Endodermal cell (in vitro differentiated cells): ENCODE results near the gene ANKRD17. TPM values are rescaled to one million over a fixed set of nuclear protein-coding genes. Genes with fewer than 3 reads are reported as not detected.

Source experiments
- DNase-seq: peaks from one replicate; pipeline ENCODE4 v3.0.0-alpha.2; 2017
- H3K27ac ChIP-seq: 2 replicates; pipeline ENCODE4 v1.5.1; 2013; ENCODE audit warnings: mild to moderate bottlenecking, low read depth, low read length, moderate library complexity
- H3K27me3 ChIP-seq: 2 replicates; pipeline ENCODE4 v1.6.1; 2013; ENCODE audit warnings: mild to moderate bottlenecking, low read length, moderate library complexity; ENCODE audit not compliant: insufficient read depth, control insufficient read depth, poor library complexity, severe bottlenecking
- H3K36me3 ChIP-seq: 2 replicates; pipeline ENCODE4 v1.7.0; 2013; ENCODE audit warnings: mild to moderate bottlenecking, low read length, moderate library complexity; ENCODE audit not compliant: control insufficient read depth, insufficient read depth
- H3K4me1 ChIP-seq: one replicate; pipeline ENCODE4 v1.7.0; 2013; ENCODE audit warnings: low read length; ENCODE audit not compliant: control insufficient read depth, insufficient read depth
- H3K4me3 ChIP-seq: 2 replicates; pipeline ENCODE4 v1.5.1; 2013; ENCODE audit warnings: mild to moderate bottlenecking, low read length, moderate library complexity
- H3K9ac ChIP-seq: 2 replicates; pipeline ENCODE4 v1.6.1; 2013; ENCODE audit warnings: mild to moderate bottlenecking, low read length, moderate library complexity; ENCODE audit not compliant: poor library complexity, severe bottlenecking; ENCODE audit errors: extremely low read depth
- H3K9me3 ChIP-seq: 2 replicates; pipeline ENCODE4 v1.6.1; 2013; ENCODE audit warnings: mild to moderate bottlenecking, low read length, moderate library complexity; ENCODE audit not compliant: control insufficient read depth
- H3K27ac Mint-ChIP-seq: 2 replicates; pipeline ENCODE4 v1.8.0; 2020; ENCODE audit warnings: mixed read lengths
- H3K27me3 Mint-ChIP-seq: 2 replicates; pipeline ENCODE4 v1.8.0; 2021; ENCODE audit warnings: mild to moderate bottlenecking, mixed read lengths; ENCODE audit not compliant: insufficient read depth
- H3K36me3 Mint-ChIP-seq: 2 replicates; pipeline ENCODE4 v1.8.0; 2020; ENCODE audit warnings: low read depth, mixed read lengths
- H3K4me1 Mint-ChIP-seq: 2 replicates; pipeline ENCODE4 v1.8.0; 2020; ENCODE audit warnings: mixed read lengths
- H3K4me3 Mint-ChIP-seq: 2 replicates; pipeline ENCODE4 v1.8.0; 2020; ENCODE audit warnings: mild to moderate bottlenecking, moderate library complexity, mixed read lengths
- H3K9me3 Mint-ChIP-seq: 2 replicates; pipeline ENCODE4 v1.8.0; 2020; ENCODE audit warnings: mild to moderate bottlenecking, mixed read lengths
- WGBS, 2 experiments: methylation state at CpG; one replicate each; pipeline versions ENCODE4 v1.1.5 to v1.1.7; 2013; ENCODE audit warnings: missing lambda C conversion rate in 2 of 2, mixed read lengths in 1 of 2; ENCODE audit not compliant: insufficient coverage in 1 of 2, insufficient read length in 1 of 2; 5-methylcytosine and 5-hydroxymethylcytosine counted together
- total RNA-seq, 2 donors: library from RNA; stranded (reverse); fragmentation: NEBNext Ultra II Directional in 1 of 2; extraction: Animal tissue kit (Norgen Biotek cat#: 25700) in 1 of 2; gene quantifications; 2 replicates in 1 of 2; 3 replicates in 1 of 2; pipeline ENCODE4 v1.2.1, GENCODE V29; 2021
- TF ChIP-seq, protein P1 (sequence below): fragments of 200-600 bp; sonication (generic); conservative IDR thresholded peaks from 2 replicates; pipeline ENCODE4 v1.5.0; 2021; ENCODE audit warnings: antibody characterized with exemption, mild to moderate bottlenecking

ANKRD17 gene
- total RNA-seq, 2 donors from 2014 or later: 83.6 to 84.3 TPM

DNA sequence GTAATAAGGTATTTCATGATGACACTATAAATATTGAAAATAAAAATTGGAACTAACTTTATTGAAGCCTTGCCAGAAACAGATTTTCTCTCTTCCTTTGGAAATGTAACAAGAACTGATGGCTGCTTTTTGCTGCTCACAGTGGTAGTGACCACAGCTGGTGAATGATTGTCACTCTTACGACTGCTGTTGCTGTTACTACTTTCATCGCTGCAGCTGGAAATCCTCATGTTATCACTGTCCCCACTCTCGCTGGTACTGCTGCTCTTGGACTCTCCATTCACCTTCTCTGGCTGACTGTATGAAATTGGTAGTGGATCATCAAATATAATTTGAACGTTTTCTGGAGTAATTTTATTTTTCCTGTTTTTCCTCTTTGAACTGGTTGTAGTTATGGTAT is 160.6 kb downstream of the ANKRD17 start:
- Histone ChIP-seq H3K27ac (no peak overlapping the region), H3K36me3 (peaks cover 81% of the 10 kb centered on the region), H3K4me1 (no peaks in the 10 kb centered on the region), H3K27me3 (no peaks in the 10 kb centered on the region), H3K9me3 (no peaks in the 10 kb centered on the region), H3K9ac (no peak overlapping the region), H3K4me3 (no peak overlapping the region)
- Mint-ChIP-seq H3K27ac (no peak overlapping the region), H3K4me3 (no peak overlapping the region), H3K4me1 (no peaks in the 10 kb centered on the region), H3K36me3 (peaks cover 64% of the 10 kb centered on the region), H3K9me3 (no peaks in the 10 kb centered on the region), H3K27me3 (no peaks in the 10 kb centered on the region)
- TF ChIP-seq, protein P1, sequence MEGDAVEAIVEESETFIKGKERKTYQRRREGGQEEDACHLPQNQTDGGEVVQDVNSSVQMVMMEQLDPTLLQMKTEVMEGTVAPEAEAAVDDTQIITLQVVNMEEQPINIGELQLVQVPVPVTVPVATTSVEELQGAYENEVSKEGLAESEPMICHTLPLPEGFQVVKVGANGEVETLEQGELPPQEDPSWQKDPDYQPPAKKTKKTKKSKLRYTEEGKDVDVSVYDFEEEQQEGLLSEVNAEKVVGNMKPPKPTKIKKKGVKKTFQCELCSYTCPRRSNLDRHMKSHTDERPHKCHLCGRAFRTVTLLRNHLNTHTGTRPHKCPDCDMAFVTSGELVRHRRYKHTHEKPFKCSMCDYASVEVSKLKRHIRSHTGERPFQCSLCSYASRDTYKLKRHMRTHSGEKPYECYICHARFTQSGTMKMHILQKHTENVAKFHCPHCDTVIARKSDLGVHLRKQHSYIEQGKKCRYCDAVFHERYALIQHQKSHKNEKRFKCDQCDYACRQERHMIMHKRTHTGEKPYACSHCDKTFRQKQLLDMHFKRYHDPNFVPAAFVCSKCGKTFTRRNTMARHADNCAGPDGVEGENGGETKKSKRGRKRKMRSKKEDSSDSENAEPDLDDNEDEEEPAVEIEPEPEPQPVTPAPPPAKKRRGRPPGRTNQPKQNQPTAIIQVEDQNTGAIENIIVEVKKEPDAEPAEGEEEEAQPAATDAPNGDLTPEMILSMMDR: no peak
- DNase-seq: no peak
- WGBS, 2 experiments: 93 to 100% methylated on average over 3 to 4 of the region's 4 CpGs

DNA sequence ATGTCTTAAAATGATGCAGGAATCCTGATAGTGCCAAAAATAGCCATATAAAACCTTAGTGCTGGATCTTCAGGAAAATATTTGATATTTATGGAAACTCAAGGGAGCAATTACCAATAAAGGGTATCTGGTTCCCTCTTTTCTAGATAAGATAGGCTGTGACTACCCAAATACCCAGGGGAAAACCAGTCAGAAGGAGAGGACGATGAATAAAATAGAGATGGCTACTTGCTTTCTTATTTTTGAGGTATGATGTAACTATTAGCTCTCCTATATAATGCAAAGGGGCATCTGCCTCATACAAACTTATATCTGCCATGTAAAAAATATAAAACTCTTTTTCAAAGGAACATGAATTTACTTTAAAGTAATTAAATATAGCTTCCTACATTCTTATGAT is 165.7 kb downstream of the ANKRD17 start:
- no peaks in the 10 kb centered on the region for H3K27me3 Mint-ChIP-seq
- no peak overlapping the region for H3K4me3 Mint-ChIP-seq
- H3K9me3 Mint-ChIP-seq: no peaks in the 10 kb centered on the region
- 100% methylated on average over 1 of the region's 1 CpG; no CpG with 5 or more reads in 1 of the 2 experiments for WGBS, 2 experiments
- Histone ChIP-seq H3K27ac (no peak overlapping the region), H3K27me3 (no peaks in the 10 kb centered on the region), H3K4me1 (no peaks in the 10 kb centered on the region), H3K4me3 (no peak overlapping the region), H3K9me3 (no peaks in the 10 kb centered on the region), H3K36me3 (peaks cover 73% of the 10 kb centered on the region), H3K9ac (no peak overlapping the region)
- DNase-seq: no peak
- H3K4me1 Mint-ChIP-seq: no peaks in the 10 kb centered on the region
- TF ChIP-seq, protein P1: no peak
- no peak overlapping the region for H3K27ac Mint-ChIP-seq
- peaks cover 50% of the 10 kb centered on the region for H3K36me3 Mint-ChIP-seq

DNA sequence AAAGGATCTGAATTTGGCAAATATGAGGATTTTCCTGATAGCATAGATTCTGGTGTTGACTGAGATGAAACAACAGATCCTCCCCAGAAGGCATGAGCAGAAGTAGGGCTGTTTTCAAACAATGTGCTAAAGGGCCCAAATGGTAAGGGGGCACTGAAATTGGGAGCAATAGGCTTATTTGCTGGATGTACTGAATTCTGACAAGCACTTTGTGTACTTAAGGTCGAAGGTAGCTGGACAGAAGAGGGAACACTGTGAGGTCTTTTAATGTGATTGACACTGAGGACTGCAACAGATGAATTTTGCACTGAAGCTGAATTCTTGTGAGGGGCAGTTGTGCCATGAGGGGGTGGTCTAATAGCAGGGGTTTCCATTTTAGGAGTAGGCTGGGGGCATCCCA is 167.9 kb downstream of the ANKRD17 start:
- no peak overlapping the region for H3K27ac Mint-ChIP-seq
- no peaks in the 10 kb centered on the region for H3K27me3 Mint-ChIP-seq
- H3K4me1 Mint-ChIP-seq: no peaks in the 10 kb centered on the region
- no peak overlapping the region for H3K4me3 ChIP-seq
- WGBS, 2 experiments: 88 to 98% methylated on average over 1 of the region's 1 CpG
- H3K9ac ChIP-seq: no peak overlapping the region
- no peaks in the 10 kb centered on the region for H3K9me3 Mint-ChIP-seq
- H3K4me3 Mint-ChIP-seq: no peak overlapping the region
- no peak for DNase-seq
- peaks cover 57% of the 10 kb centered on the region for H3K36me3 ChIP-seq
- H3K27me3 ChIP-seq: no peaks in the 10 kb centered on the region
- H3K9me3 ChIP-seq: no peaks in the 10 kb centered on the region
- H3K27ac ChIP-seq: no peak overlapping the region
- H3K36me3 Mint-ChIP-seq: peaks cover 41% of the 10 kb centered on the region
- H3K4me1 ChIP-seq: no peaks in the 10 kb centered on the region
- TF ChIP-seq, protein P1: no peak
